Mammary epithelial cell (primary cell): Measurements from ENCODE around the gene TMEM151B.

Source experiments
- CTCF ChIP-seq, 2 donors: IDR thresholded peaks in 1 of 2; conservative IDR thresholded peaks in 1 of 2; 2 replicates each; pipeline ENCODE4 v1.5.1; 2011 to 2012; ENCODE audit warnings: inconsistent platforms in 2 of 2, low read length in 2 of 2, mild to moderate bottlenecking in 2 of 2, control low read depth in 1 of 2, low read depth in 1 of 2; ENCODE audit not compliant: insufficient read depth in 1 of 2; ENCODE audit errors: extremely low read depth in 1 of 2
- EZH2 ChIP-seq: IDR thresholded peaks from 2 replicates; pipeline ENCODE4 v1.6.1; 2012; ENCODE audit warnings: low read length, inconsistent platforms, borderline replicate concordance

GRCh38 chr6:44269178-44269920 is 901 bp upstream of the TMEM151B start:
- TF ChIP-seq CTCF (conservative IDR thresholded peaks at IDR 0.05 in 1 of 2, IDR thresholded peaks at IDR 0.05 in 1 of 2; ENCODE audit: extremely low read depth in 1 of 2, insufficient read depth in 1 of 2, low read depth in 1 of 2, low read length in 2 of 2) (no peak), EZH2 (no peak)
